Retina (tissue), 1 donor: ENCODE data around the gene CHMP2B.

Source experiments
- DNase-seq: peaks from one replicate; pipeline ENCODE4 v3.0.0-alpha.2; 2016

CHMP2B gene

GRCh38 chr3:87227104-87227834 lies at the start of gene CHMP2B:
TSS of gene CHMP2B (plus strand) at chr3:87227309. CDS start at chr3:87227523, 214 bp downstream.
- peak; percentile 97 for DNase-seq

- DNase-seq = no peak
Measured at GRCh38 chr3:87179642-87180041, 47.5 kb upstream of the CHMP2B start.

- DNase-seq = no peak
Measured at GRCh38 chr3:87181551-87181950, 45.6 kb upstream of the CHMP2B start.

- DNase-seq = no peak
Measured at GRCh38 chr3:87182023-87182422, 45.1 kb upstream of the CHMP2B start.

- DNase-seq = no peak
Measured at GRCh38 chr3:87186608-87187159, 40.4 kb upstream of the CHMP2B start.

GRCh38 chr3:87191175-87191574 lies 35.9 kb upstream of the CHMP2B start:
- DNase-seq = no peak

- DNase-seq = no peak
Measured at GRCh38 chr3:87191641-87192040, 35.5 kb upstream of the CHMP2B start.

- DNase-seq = no peak
Measured at GRCh38 chr3:87196879-87197278, 30.2 kb upstream of the CHMP2B start.

GRCh38 chr3:87197531-87197930 lies 29.6 kb upstream of the CHMP2B start:
- no peak for DNase-seq

GRCh38 chr3:87198774-87199173 lies 28.3 kb upstream of the CHMP2B start:
- no peak for DNase-seq

GRCh38 chr3:87199628-87200027 lies 27.5 kb upstream of the CHMP2B start:
- no peak for DNase-seq

GRCh38 chr3:87200060-87200647 lies 27.0 kb upstream of the CHMP2B start:
- no peak for DNase-seq

- DNase-seq = no peak
Measured at GRCh38 chr3:87201727-87202126, 25.4 kb upstream of the CHMP2B start.

GRCh38 chr3:87203809-87204208 lies 23.3 kb upstream of the CHMP2B start:
- DNase-seq = peak; percentile 43

- no peak for DNase-seq
Measured at GRCh38 chr3:87206070-87206469, 21.0 kb upstream of the CHMP2B start.

- DNase-seq = no peak
Measured at GRCh38 chr3:87206635-87207034, 20.5 kb upstream of the CHMP2B start.

- DNase-seq = no peak
Measured at GRCh38 chr3:87207460-87207859, 19.6 kb upstream of the CHMP2B start.

- no peak for DNase-seq
Measured at GRCh38 chr3:87209111-87209510, 18.0 kb upstream of the CHMP2B start.

- no peak for DNase-seq
Measured at GRCh38 chr3:87218560-87218959, 8.5 kb upstream of the CHMP2B start.

GRCh38 chr3:87219611-87220010 lies 7.5 kb upstream of the CHMP2B start:
- DNase-seq = no peak

- no peak for DNase-seq
Measured at GRCh38 chr3:87225659-87226058, 1.4 kb upstream of the CHMP2B start.

GRCh38 chr3:87227835-87228144 lies 681 bp downstream of the CHMP2B start:
- DNase-seq = no peak

GRCh38 chr3:87228316-87228715 lies 1.2 kb downstream of the CHMP2B start:
- no peak for DNase-seq

- no peak for DNase-seq
Measured at GRCh38 chr3:87229113-87229512, 2.0 kb downstream of the CHMP2B start.

- DNase-seq = no peak
Measured at GRCh38 chr3:87233805-87234204, 6.7 kb downstream of the CHMP2B start.
